ENCODE measurements around the gene PQBP1. TPM values are rescaled to one million over a fixed set of nuclear protein-coding genes. Genes with fewer than 3 reads are reported as not detected.
A peak's percentile ranks its signal among the peaks of the same experiment; 100 is the strongest.

The PQBP1 gene
- total and polyA plus RNA-seq, 2 of the 13 experiments (the other 11 are each of a cell fraction or from before 2014, with no cell fraction given) = 58.1 to 80.9 TPM

- TF ChIP-seq, protein P1, sequence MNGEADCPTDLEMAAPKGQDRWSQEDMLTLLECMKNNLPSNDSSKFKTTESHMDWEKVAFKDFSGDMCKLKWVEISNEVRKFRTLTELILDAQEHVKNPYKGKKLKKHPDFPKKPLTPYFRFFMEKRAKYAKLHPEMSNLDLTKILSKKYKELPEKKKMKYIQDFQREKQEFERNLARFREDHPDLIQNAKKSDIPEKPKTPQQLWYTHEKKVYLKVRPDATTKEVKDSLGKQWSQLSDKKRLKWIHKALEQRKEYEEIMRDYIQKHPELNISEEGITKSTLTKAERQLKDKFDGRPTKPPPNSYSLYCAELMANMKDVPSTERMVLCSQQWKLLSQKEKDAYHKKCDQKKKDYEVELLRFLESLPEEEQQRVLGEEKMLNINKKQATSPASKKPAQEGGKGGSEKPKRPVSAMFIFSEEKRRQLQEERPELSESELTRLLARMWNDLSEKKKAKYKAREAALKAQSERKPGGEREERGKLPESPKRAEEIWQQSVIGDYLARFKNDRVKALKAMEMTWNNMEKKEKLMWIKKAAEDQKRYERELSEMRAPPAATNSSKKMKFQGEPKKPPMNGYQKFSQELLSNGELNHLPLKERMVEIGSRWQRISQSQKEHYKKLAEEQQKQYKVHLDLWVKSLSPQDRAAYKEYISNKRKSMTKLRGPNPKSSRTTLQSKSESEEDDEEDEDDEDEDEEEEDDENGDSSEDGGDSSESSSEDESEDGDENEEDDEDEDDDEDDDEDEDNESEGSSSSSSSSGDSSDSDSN (CRISPR knock-in tag; IDR thresholded peaks at IDR 0.05) = peak; percentile 42; the same call in 1 of the 2 replicates
- TF ChIP-seq, protein P2, sequence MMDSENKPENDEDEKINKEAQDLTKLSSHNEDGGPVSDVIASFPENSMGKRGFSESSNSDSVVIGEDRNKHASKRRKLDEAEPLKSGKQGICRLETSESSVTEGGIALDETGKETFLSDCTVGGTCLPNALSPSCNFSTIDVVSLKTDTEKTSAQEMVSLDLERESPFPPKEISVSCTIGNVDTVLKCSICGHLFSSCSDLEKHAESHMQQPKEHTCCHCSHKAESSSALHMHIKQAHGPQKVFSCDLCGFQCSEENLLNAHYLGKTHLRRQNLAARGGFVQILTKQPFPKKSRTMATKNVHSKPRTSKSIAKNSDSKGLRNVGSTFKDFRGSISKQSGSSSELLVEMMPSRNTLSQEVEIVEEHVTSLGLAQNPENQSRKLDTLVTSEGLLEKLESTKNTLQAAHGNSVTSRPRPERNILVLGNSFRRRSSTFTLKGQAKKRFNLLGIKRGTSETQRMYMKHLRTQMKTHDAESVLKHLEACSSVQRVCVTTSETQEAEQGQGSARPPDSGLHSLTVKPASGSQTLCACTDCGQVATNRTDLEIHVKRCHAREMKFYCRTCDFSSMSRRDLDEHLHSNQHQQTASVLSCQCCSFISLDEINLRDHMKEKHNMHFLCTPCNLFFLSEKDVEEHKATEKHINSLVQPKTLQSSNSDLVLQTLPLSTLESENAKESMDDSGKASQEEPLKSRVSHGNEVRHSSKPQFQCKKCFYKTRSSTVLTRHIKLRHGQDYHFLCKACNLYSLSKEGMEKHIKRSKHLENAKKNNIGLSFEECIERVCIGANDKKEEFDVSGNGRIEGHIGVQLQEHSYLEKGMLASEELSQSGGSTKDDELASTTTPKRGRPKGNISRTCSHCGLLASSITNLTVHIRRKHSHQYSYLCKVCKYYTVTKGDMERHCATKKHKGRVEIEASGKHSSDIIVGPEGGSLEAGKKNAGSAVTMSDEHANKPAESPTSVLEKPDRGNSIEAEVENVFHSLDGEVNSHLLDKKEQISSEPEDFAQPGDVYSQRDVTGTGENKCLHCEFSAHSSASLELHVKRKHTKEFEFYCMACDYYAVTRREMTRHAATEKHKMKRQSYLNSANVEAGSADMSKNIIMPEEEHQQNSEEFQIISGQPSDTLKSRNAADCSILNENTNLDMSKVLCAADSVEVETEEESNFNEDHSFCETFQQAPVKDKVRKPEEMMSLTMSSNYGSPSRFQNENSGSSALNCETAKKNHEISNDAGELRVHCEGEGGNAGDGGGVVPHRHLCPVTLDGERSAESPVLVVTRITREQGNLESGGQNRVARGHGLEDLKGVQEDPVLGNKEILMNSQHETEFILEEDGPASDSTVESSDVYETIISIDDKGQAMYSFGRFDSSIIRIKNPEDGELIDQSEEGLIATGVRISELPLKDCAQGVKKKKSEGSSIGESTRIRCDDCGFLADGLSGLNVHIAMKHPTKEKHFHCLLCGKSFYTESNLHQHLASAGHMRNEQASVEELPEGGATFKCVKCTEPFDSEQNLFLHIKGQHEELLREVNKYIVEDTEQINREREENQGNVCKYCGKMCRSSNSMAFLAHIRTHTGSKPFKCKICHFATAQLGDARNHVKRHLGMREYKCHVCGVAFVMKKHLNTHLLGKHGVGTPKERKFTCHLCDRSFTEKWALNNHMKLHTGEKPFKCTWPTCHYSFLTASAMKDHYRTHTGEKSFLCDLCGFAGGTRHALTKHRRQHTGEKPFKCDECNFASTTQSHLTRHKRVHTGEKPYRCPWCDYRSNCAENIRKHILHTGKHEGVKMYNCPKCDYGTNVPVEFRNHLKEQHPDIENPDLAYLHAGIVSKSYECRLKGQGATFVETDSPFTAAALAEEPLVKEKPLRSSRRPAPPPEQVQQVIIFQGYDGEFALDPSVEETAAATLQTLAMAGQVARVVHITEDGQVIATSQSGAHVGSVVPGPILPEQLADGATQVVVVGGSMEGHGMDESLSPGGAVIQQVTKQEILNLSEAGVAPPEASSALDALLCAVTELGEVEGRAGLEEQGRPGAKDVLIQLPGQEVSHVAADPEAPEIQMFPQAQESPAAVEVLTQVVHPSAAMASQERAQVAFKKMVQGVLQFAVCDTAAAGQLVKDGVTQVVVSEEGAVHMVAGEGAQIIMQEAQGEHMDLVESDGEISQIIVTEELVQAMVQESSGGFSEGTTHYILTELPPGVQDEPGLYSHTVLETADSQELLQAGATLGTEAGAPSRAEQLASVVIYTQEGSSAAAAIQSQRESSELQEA (CRISPR knock-in tag; IDR thresholded peaks at IDR 0.05; ENCODE audit: not compliant biosample characterization) = peak; percentile 65
- TF ChIP-seq, protein P3, sequence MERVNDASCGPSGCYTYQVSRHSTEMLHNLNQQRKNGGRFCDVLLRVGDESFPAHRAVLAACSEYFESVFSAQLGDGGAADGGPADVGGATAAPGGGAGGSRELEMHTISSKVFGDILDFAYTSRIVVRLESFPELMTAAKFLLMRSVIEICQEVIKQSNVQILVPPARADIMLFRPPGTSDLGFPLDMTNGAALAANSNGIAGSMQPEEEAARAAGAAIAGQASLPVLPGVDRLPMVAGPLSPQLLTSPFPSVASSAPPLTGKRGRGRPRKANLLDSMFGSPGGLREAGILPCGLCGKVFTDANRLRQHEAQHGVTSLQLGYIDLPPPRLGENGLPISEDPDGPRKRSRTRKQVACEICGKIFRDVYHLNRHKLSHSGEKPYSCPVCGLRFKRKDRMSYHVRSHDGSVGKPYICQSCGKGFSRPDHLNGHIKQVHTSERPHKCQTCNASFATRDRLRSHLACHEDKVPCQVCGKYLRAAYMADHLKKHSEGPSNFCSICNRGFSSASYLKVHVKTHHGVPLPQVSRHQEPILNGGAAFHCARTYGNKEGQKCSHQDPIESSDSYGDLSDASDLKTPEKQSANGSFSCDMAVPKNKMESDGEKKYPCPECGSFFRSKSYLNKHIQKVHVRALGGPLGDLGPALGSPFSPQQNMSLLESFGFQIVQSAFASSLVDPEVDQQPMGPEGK (CRISPR knock-in tag; IDR thresholded peaks at IDR 0.05) = 0 out of 2 replicates have a peak, but pooled peaks have one; percentile 5
- TF ChIP-seq FOXP4 (CRISPR knock-in tag; IDR thresholded peaks at IDR 0.05) (0 out of 2 replicates have a peak, but pooled peaks have one; percentile 14), NFYB (CRISPR knock-in tag; IDR thresholded peaks at IDR 0.05) (peak; percentile 73), ZNF609 (CRISPR knock-in tag; IDR thresholded peaks at IDR 0.05; ENCODE audit: borderline replicate concordance) (no peak), CHD4 (IDR thresholded peaks at IDR 0.05; ENCODE audit: borderline replicate concordance, low read length) (no peak)
Observed at GRCh38 chrX:48918643-48919340, 21.1 kb downstream of the PQBP1 start, which contains the start of gene PIM2 (continued).
